H1 (cell line): ENCODE measurements around the gene LOXHD1. TPM values are rescaled to one million over a fixed set of nuclear protein-coding genes. Genes with fewer than 3 reads are reported as not detected.

Experiments used
- CTCF ChIA-PET: fragments of 300-600 bp; sonication (Branson Sonifier 250); formaldehyde crosslinking; loops from one replicate; lab custom pipeline; 2021; ENCODE audit not compliant: partially characterized antibody; lab: Charles Lee
- POLR2A ChIA-PET: fragments of 300-600 bp; sonication (Branson Sonifier 250); formaldehyde crosslinking; loops from one replicate; lab custom pipeline; 2021; ENCODE audit warnings: inconsistent platforms; ENCODE audit not compliant: partially characterized antibody; lab: Charles Lee
- DNase-seq, 2 experiments: peaks; one replicate each; pipeline versions ENCODE4 v3.0.0 to v3.0.0-alpha.2; 2010 to 2022; ENCODE audit warnings: low spot score in 2 of 2, low read depth in 1 of 2, mixed read lengths in 1 of 2
- FAIRE-seq: peaks from 2 replicates; lab custom pipeline; 2011; peaks lifted over from hg19 to GRCh38; lab: Jason Lieb, UNC
- H2AFZ ChIP-seq: 2 replicates; pipeline ENCODE4 v1.8.1; 2012; ENCODE audit warnings: low read length, inconsistent platforms
- H2AK5ac ChIP-seq: 2 replicates; pipeline ENCODE4 v1.6.1; 2013; ENCODE audit warnings: low read depth, low read length
- H2BK120ac ChIP-seq: replicated peaks from 2 replicates; pipeline ENCODE3; 2013; ENCODE audit warnings: low read depth, low read length, inconsistent platforms
- H2BK12ac ChIP-seq: 2 replicates; pipeline ENCODE4 v1.6.1; 2013; ENCODE audit warnings: low read depth, low read length
- H2BK15ac ChIP-seq: 2 replicates; pipeline ENCODE4 v1.6.1; 2013; ENCODE audit warnings: low read length
- H2BK20ac ChIP-seq: 2 replicates; pipeline ENCODE4 v1.6.1; 2013; ENCODE audit warnings: low read length
- H2BK5ac ChIP-seq: 2 replicates; pipeline ENCODE4 v1.6.1; 2013; ENCODE audit warnings: low read depth, low read length
- H3K14ac ChIP-seq: 2 replicates; pipeline ENCODE4 v1.6.1; 2013; ENCODE audit warnings: inconsistent platforms; ENCODE audit not compliant: insufficient read length
- H3K18ac ChIP-seq: 2 replicates; pipeline ENCODE4 v1.6.1; 2013; ENCODE audit warnings: low read length; ENCODE audit errors: extremely low read depth
- H3K23ac ChIP-seq: 2 replicates; pipeline ENCODE4 v1.6.1; 2013; ENCODE audit warnings: inconsistent platforms; ENCODE audit not compliant: insufficient read length
- H3K23me2 ChIP-seq: 2 replicates; pipeline ENCODE4 v1.6.1; 2013; ENCODE audit warnings: low read depth, low read length
- H3K27ac ChIP-seq: 2 replicates; pipeline ENCODE4 v1.6.1; 2011; ENCODE audit warnings: low read depth, low read length, inconsistent platforms
- H3K27me3 ChIP-seq, 4 experiments: replicated peaks in 1 of 4; 1 replicate in 1 of 4; 2 replicates in 3 of 4; pipeline versions ENCODE4 v1.6.1 to v1.8.1; 2011 to 2013; ENCODE audit warnings: low read length in 3 of 4, mild to moderate bottlenecking in 3 of 4, inconsistent platforms in 2 of 4, mixed read lengths in 2 of 4, moderate library complexity in 1 of 4; ENCODE audit not compliant: control insufficient read depth in 3 of 4, insufficient read depth in 3 of 4; ENCODE audit errors: extremely low read depth in 1 of 4
- H3K36me3 ChIP-seq, 4 experiments: 2 replicates each; pipeline versions ENCODE4 v1.6.1 to v1.8.1; 2011 to 2013; ENCODE audit warnings: mild to moderate bottlenecking in 4 of 4, low read length in 3 of 4, moderate library complexity in 2 of 4, control low read depth in 1 of 4, inconsistent platforms in 1 of 4; ENCODE audit not compliant: insufficient read depth in 4 of 4, control insufficient read depth in 2 of 4
- H3K4ac ChIP-seq: replicated peaks from 2 replicates; pipeline ENCODE3; 2013; ENCODE audit warnings: low read length, low read depth, mixed read lengths, inconsistent platforms; ENCODE audit not compliant: insufficient read length
- H3K4me1 ChIP-seq, 4 experiments: replicated peaks in 1 of 4; 1 replicate in 1 of 4; 2 replicates in 3 of 4; pipeline versions ENCODE4 v1.6.1 to v1.8.1; 2011 to 2013; ENCODE audit warnings: low read length in 3 of 4, inconsistent platforms in 2 of 4, mixed read lengths in 1 of 4; ENCODE audit not compliant: insufficient read depth in 4 of 4, control insufficient read depth in 3 of 4
- H3K4me2 ChIP-seq, 2 experiments: 2 replicates each; pipeline versions ENCODE4 v1.6.1 to v1.8.1; 2011 to 2013; ENCODE audit warnings: low read depth in 2 of 2, low read length in 2 of 2, control low read depth in 1 of 2, inconsistent platforms in 1 of 2, mild to moderate bottlenecking in 1 of 2; ENCODE audit not compliant: insufficient read depth in 1 of 2
- H3K4me3 ChIP-seq, 4 experiments: fragments of 200-600, 300-600 bp in 1 of 4; sonication (generic), shearing (Covaris generic), sonication (Bioruptor Twin) in 1 of 4; 2 replicates each; pipeline versions ENCODE4 v1.5.1 to v1.8.1; 2011 to 2016; ENCODE audit warnings: low read length in 4 of 4, low read depth in 3 of 4, control low read depth in 2 of 4, inconsistent platforms in 2 of 4, mild to moderate bottlenecking in 2 of 4, mixed read lengths in 1 of 4, moderate library complexity in 1 of 4; ENCODE audit not compliant: insufficient read depth in 2 of 4; ENCODE audit errors: extremely low read depth in 1 of 4
- H3K56ac ChIP-seq: replicated peaks from 2 replicates; pipeline ENCODE3; 2013; ENCODE audit warnings: low read depth, mild to moderate bottlenecking, mixed read lengths, low read length, inconsistent platforms; ENCODE audit not compliant: insufficient read length
- H3K79me1 ChIP-seq: 2 replicates; pipeline ENCODE4 v1.6.1; 2013; ENCODE audit warnings: low read depth, low read length, control low read depth
- H3K79me2 ChIP-seq, 2 experiments: 2 replicates each; pipeline versions ENCODE4 v1.6.1 to v1.8.1; 2012 to 2013; ENCODE audit warnings: low read length in 2 of 2, mild to moderate bottlenecking in 2 of 2, inconsistent platforms in 1 of 2; ENCODE audit not compliant: insufficient read depth in 2 of 2, control insufficient read depth in 1 of 2
- H3K9ac ChIP-seq, 4 experiments: replicated peaks in 1 of 4; 1 replicate in 1 of 4; 2 replicates in 3 of 4; pipeline versions ENCODE4 v1.6.1 to v1.8.1; 2011 to 2013; ENCODE audit warnings: low read depth in 3 of 4, low read length in 3 of 4, control low read depth in 2 of 4, mild to moderate bottlenecking in 2 of 4, moderate library complexity in 2 of 4, inconsistent platforms in 1 of 4; ENCODE audit errors: extremely low read depth in 1 of 4
- H3K9me3 ChIP-seq, 2 experiments: 2 replicates each; pipeline versions ENCODE4 v1.6.1 to v1.8.1; 2012 to 2013; ENCODE audit warnings: mild to moderate bottlenecking in 2 of 2, moderate library complexity in 2 of 2, control low read depth in 1 of 2, inconsistent platforms in 1 of 2, low read depth in 1 of 2, low read length in 1 of 2, mixed read lengths in 1 of 2; ENCODE audit not compliant: insufficient read depth in 2 of 2
- H4K20me1 ChIP-seq, 2 experiments: replicated peaks in 1 of 2; 2 replicates each; pipeline versions ENCODE3 to v1.8.1; 2011 to 2013; ENCODE audit warnings: inconsistent platforms in 2 of 2, low read length in 2 of 2, mild to moderate bottlenecking in 1 of 2; ENCODE audit not compliant: insufficient read depth in 2 of 2, control insufficient read depth in 1 of 2
- H4K5ac ChIP-seq: 2 replicates; pipeline ENCODE4 v1.6.1; 2013; ENCODE audit warnings: low read length, low read depth, mixed read lengths, inconsistent platforms; ENCODE audit not compliant: insufficient read length
- H4K8ac ChIP-seq: 2 replicates; pipeline ENCODE4 v1.8.0; 2013; ENCODE audit warnings: mild to moderate bottlenecking, moderate library complexity, low read length, inconsistent platforms; ENCODE audit not compliant: insufficient read depth; ENCODE audit errors: extremely low read depth
- H4K91ac ChIP-seq: replicated peaks from 2 replicates; pipeline ENCODE3; 2013; ENCODE audit warnings: low read length, mixed read lengths, inconsistent platforms; ENCODE audit not compliant: insufficient read length
- SIRT6 ChIP-seq: IDR thresholded peaks from one replicate; pipeline ENCODE4 v1.7.1; 2012; ENCODE audit warnings: low read length, inconsistent platforms
- SP1 ChIP-seq: IDR thresholded peaks from 2 replicates; pipeline ENCODE4 v1.6.1; 2011; ENCODE audit warnings: low read depth, low read length
- WGBS, 2 experiments: shearing (Covaris generic) in 1 of 2; methylation state at CpG; one replicate each; pipeline versions ENCODE4 v1.1.6 to v1.1.7; 2013 to 2015; ENCODE audit warnings: low lambda C conversion rate in 2 of 2, mixed read lengths in 2 of 2, inconsistent platforms in 1 of 2, low coverage in 1 of 2, missing lambda C conversion rate in 1 of 2; ENCODE audit not compliant: insufficient replicate concordance in 2 of 2, insufficient coverage in 1 of 2, insufficient read length in 1 of 2; ENCODE audit errors: extremely low coverage in 1 of 2, missing lambda C conversion rate in 1 of 2; 5-methylcytosine and 5-hydroxymethylcytosine counted together
- polyA plus RNA-seq, 7 experiments: library from polyadenylated mRNA; depleted of rRNA in 3 of 7; stranded (reverse) in 5 of 7; unstranded in 2 of 7; fragments of >200 nt in 5 of 7; fragments of 200-250 nt in 2 of 7; gene quantifications; 1 replicate in 5 of 7; 2 replicates in 1 of 7; 4 replicates in 1 of 7; pipeline versions ENCODE4 v1.2.1 to v1.2.3, GENCODE V29; 2011 to 2013; ENCODE audit warnings: missing spikeins in 2 of 7, mixed read lengths in 2 of 7
- total RNA-seq: library from RNA; stranded (reverse); fragmentation: NEBNext Ultra II Directional; extraction: Animal tissue kit (Norgen Biotek cat#: 25700); gene quantifications from 2 replicates; pipeline ENCODE4 v1.2.1, GENCODE V29; 2021

Gene LOXHD1
- total and polyA plus RNA-seq, 2 of the 8 experiments (the other 6 are each of a cell fraction or from before 2014, with no cell fraction given) = 0.02 TPM; not detected in 1

- Histone ChIP-seq H2BK120ac (no peak overlapping the region), H2BK20ac (no peak overlapping the region), H4K5ac (no peak overlapping the region), H3K18ac (no peak overlapping the region), H3K9ac (no peak overlapping the region), H3K9me3 (no peaks in the 10 kb centered on the region), H2BK12ac (no peak overlapping the region), H4K91ac (no peak overlapping the region), H4K20me1 (no peaks in the 10 kb centered on the region), H3K23ac (no peak overlapping the region), H3K79me2 (no peaks in the 10 kb centered on the region), H3K79me1 (no peaks in the 10 kb centered on the region), H2AK5ac (no peak overlapping the region), H3K4me1 (peaks cover 0 to 3% (median 0%) of the 10 kb centered on the region in 4 experiments; a peak in 1 of 7 replicates), H3K36me3 (no peaks in the 10 kb centered on the region), H3K56ac (no peak overlapping the region), H2BK15ac (no peak overlapping the region), H3K14ac (no peak overlapping the region), H3K23me2 (no peaks in the 10 kb centered on the region), H3K4ac (no peak overlapping the region), H3K4me2 (no peak overlapping the region), H4K8ac (no peak overlapping the region), H2BK5ac (no peak overlapping the region), H3K27me3 (no peaks in the 10 kb centered on the region), H2AFZ (no peak overlapping the region), H3K27ac (no peak overlapping the region), H3K4me3 (no peak overlapping the region)
- POLR2A ChIA-PET = interaction anchor here (0.6 to 0.7 kb wide), 2 partner anchors 116 to 431 kb away, joined by 3 to 4 read pairs; no protein-coding TSS in a partner anchor
- FAIRE-seq (no peak), DNase-seq (peak in 1 of 2 experiments; percentile 19)
- CTCF ChIA-PET = interaction anchor here (0.6 to 5.6 kb wide), 6 partner anchors 10 to 768 kb away, joined by 3 to 64 read pairs (median 4); no protein-coding TSS in a partner anchor
- TF ChIP-seq SIRT6 = no peak
- TF ChIP-seq SP1 = no peak
- WGBS, 2 experiments = 100% methylated on average over 5 of the region's 5 CpGs; no CpG with 5 or more reads in 1 of the 2 experiments
Observed at GRCh38 chr18:46625069-46625468, 32.0 kb downstream of the LOXHD1 start.
